Left ventricle myocardium inferior (tissue), 1 donor: ENCODE data around the gene SMYD4. TPM values are rescaled to one million over a fixed set of nuclear protein-coding genes. Genes with fewer than 3 reads are reported as not detected.

Experiments
- DNase-seq: peaks from one replicate; pipeline ENCODE4 v3.0.0-alpha.2; 2020
- H3K27ac ChIP-seq: fragments of 200-600 bp; replicated peaks from 2 replicates; pipeline ENCODE4 v1.8.0; 2021
- H3K27me3 ChIP-seq: fragments of 200-600 bp; 2 replicates; pipeline ENCODE4 v1.8.0; 2021; ENCODE audit warnings: low read depth
- H3K36me3 ChIP-seq: fragments of 200-600 bp; 2 replicates; pipeline ENCODE4 v1.8.0; 2021
- H3K4me1 ChIP-seq: fragments of 200-600 bp; 2 replicates; pipeline ENCODE4 v1.8.0; 2021
- H3K4me3 ChIP-seq: fragments of 200-600 bp; 2 replicates; pipeline ENCODE4 v1.8.0; 2021; ENCODE audit warnings: mild to moderate bottlenecking, moderate library complexity
- H3K9me3 ChIP-seq: fragments of 200-600 bp; replicated peaks from 2 replicates; pipeline ENCODE4 v1.8.0; 2021
- intact Hi-C: fragments of 100-400 bp; cut with micrococcal nuclease; formaldehyde crosslinking; loops from one replicate; pipeline ENCODE4 v1.11.0; 2022
- long read RNA-seq: library from polyadenylated mRNA; unstranded; transcript quantifications from one replicate; pipeline ENCODE4 v2.0.0, GENCODE V29; 2021
- total RNA-seq: library from RNA; stranded (reverse); fragmentation: NEBNext Ultra II Directional; extraction: Animal tissue kit (Norgen Biotek cat#: 25700); gene quantifications from one replicate; pipeline ENCODE4 v1.2.1, GENCODE V29; 2021
- TF ChIP-seq, protein P1 (sequence below): fragments of 200-600 bp; IDR thresholded peaks from 2 replicates; pipeline ENCODE4 v1.8.0; 2021; ENCODE audit warnings: antibody characterized with exemption, mild to moderate bottlenecking, borderline replicate concordance
- donor health status: DM: no; HTN: yes; CAD: no; lungs with severe emphysema.

Gene SMYD4, protein sequence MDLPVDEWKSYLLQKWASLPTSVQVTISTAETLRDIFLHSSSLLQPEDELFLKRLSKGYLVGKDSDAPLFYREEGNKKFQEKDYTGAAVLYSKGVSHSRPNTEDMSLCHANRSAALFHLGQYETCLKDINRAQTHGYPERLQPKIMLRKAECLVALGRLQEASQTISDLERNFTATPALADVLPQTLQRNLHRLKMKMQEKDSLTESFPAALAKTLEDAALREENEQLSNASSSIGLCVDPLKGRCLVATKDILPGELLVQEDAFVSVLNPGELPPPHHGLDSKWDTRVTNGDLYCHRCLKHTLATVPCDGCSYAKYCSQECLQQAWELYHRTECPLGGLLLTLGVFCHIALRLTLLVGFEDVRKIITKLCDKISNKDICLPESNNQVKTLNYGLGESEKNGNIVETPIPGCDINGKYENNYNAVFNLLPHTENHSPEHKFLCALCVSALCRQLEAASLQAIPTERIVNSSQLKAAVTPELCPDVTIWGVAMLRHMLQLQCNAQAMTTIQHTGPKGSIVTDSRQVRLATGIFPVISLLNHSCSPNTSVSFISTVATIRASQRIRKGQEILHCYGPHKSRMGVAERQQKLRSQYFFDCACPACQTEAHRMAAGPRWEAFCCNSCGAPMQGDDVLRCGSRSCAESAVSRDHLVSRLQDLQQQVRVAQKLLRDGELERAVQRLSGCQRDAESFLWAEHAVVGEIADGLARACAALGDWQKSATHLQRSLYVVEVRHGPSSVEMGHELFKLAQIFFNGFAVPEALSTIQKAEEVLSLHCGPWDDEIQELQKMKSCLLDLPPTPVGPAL
- total RNA-seq, result 13.7 TPM
- long read RNA-seq, full-length matches to known transcripts, result 19 of 25 reads
- long read RNA-seq, partial matches to known transcripts, result 2 of 25 reads
- long read RNA-seq, other reads (novel, unspliced or antisense), result 4 of 25 reads

DNA sequence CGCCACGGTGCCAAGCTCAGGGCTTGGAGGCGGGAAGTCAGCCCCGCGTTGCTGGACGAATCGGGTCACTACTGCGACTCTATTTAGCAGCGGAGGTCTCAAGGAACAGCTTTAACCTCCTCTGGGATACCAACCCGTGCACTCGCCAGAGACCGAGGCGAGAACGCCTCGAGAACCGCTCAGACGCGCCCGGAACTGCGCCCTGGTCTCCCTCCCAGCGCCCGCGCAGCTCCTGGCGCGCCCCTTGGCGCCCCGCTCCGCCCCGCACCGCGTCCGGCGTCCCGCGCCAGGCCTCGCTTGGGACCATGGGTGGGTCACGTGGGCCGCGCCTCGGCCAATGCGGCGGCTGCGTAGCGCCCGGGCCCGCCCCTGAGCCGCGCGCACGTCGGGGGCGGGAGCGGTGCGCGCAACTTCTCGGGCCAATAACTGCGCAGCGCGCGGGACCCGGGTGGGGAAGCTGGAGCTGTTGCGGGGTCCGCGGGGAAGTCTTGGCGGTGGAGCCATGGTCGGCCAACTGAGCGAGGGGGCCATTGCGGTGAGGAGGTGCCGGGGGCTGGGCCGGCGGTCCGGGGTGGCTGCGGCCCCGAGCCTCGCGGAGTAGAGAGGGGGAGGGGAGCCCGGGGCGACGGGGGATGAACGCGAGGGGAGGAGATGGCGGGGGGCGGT, at the start of gene SMYD4, which contains the start of gene RPA1:
Gene SMYD4, minus strand, starts transcription at position 311 of the 666 bp plus-strand sequence. CDS start 1,908 bp downstream, outside the sequence.
Gene RPA1, plus strand, starts transcription at position 414 of the 666 bp plus-strand sequence. Its CDS starts 89 bp downstream, at position 503.
- TF ChIP-seq, protein P1, sequence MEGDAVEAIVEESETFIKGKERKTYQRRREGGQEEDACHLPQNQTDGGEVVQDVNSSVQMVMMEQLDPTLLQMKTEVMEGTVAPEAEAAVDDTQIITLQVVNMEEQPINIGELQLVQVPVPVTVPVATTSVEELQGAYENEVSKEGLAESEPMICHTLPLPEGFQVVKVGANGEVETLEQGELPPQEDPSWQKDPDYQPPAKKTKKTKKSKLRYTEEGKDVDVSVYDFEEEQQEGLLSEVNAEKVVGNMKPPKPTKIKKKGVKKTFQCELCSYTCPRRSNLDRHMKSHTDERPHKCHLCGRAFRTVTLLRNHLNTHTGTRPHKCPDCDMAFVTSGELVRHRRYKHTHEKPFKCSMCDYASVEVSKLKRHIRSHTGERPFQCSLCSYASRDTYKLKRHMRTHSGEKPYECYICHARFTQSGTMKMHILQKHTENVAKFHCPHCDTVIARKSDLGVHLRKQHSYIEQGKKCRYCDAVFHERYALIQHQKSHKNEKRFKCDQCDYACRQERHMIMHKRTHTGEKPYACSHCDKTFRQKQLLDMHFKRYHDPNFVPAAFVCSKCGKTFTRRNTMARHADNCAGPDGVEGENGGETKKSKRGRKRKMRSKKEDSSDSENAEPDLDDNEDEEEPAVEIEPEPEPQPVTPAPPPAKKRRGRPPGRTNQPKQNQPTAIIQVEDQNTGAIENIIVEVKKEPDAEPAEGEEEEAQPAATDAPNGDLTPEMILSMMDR, result no peak
- intact Hi-C loops, result no loop called here
- H3K27me3 ChIP-seq, result no peaks in the 10 kb centered on the region

DNA sequence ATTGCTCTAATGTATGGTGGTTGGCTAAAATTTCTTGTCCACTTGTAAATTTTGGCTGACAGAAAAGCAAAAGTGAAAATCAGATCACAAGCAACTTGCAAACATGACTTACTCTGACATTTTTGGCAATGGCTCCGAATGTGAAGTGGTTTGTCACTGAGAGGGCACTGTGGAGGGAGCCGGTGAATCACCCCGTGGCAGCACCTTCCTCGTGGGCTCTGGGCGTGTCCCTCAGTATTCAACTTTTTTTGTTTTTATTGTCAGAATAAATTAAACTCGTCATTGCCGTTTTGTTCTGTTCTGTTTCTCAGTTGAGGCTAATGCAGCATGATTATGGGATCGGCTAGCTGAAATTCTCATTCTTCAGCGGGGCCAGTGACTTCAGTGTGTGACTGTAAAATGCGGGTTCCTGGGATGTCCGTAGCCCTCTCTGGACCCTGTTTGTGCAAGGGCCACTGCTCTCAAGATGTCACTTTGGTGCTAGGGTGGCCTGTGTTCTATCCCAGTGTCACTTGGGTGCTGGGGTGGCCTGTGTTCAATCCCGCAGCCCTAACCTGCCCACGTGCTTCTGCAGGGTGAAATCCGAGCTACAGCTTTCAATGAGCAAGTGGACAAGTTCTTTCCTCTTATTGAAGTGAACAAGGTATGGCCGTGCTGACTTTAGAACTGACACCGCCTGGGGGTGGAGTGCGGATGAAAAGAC, 48.9 kb upstream of the SMYD4 start:
- intact Hi-C loops, result no loop called here
- no peak overlapping the region for H3K4me3 ChIP-seq
- no peaks in the 10 kb centered on the region for H3K27me3 ChIP-seq
- H3K9me3 ChIP-seq, result no peaks in the 10 kb centered on the region
- peaks cover 8% of the 10 kb centered on the region for H3K4me1 ChIP-seq
- H3K27ac ChIP-seq, result no peak overlapping the region
- peaks cover 80% of the 10 kb centered on the region for H3K36me3 ChIP-seq
- no peak for DNase-seq
- TF ChIP-seq, protein P1, result no peak

More for the DNA sequence above, at the start of gene SMYD4, which contains the start of gene RPA1:
- H3K4me3 ChIP-seq, result peak within 1 kb of the TSS; percentile 75
- peak; percentile 91 for DNase-seq
- H3K36me3 ChIP-seq, result peaks cover 27% of the 10 kb centered on the region
- peaks cover 32% of the 10 kb centered on the region for H3K4me1 ChIP-seq
- peak within 1 kb of the TSS; percentile 78 for H3K27ac ChIP-seq
- H3K9me3 ChIP-seq, result no peaks in the 10 kb centered on the region

DNA sequence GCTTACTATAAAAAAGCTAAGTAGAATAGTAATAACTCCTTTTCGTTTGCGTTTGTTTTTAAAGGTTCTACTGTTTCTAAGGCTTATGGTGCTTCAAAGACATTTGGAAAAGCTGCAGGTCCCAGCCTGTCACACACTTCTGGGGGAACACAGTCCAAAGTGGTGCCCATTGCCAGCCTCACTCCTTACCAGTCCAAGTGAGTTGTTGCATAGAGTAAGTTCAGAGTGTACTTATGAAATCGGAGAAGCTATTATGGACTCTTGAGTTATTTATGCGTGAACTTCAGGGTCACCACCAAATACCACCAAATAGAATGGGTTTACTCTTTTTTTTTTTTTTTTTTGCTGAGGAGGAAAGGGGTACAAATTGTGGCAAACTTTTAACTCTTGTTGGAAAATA, 45.9 kb upstream of the SMYD4 start:
- Histone ChIP-seq H3K27ac (no peak overlapping the region), H3K36me3 (peaks cover 85% of the 10 kb centered on the region)

DNA sequence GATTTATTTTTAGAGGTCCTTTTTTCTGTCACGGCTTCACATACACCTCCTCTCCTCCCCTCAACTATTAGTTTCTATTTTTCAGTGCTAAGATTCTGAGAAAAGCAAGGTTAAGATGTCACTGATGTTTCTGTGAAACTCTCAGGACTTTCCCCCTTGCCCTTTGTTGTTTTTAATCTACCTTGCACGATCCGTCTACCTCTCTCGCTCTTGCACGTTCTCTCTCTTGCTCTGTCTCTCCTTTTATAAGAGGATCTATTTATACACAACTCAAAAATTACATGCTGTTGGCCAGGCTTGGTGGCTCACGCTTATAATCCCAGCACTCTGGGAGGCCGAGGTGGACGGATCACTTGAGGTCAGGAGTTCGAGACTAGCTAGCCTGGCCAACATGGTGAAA, 43.7 kb upstream of the SMYD4 start:
- H3K4me1 ChIP-seq, result peaks cover 3% of the 10 kb centered on the region
- H3K27ac ChIP-seq, result no peak overlapping the region
- no peak for DNase-seq
- H3K4me3 ChIP-seq, result no peak overlapping the region
- intact Hi-C loops, result no loop called here
- no peaks in the 10 kb centered on the region for H3K9me3 ChIP-seq
- TF ChIP-seq, protein P1, result no peak
- no peaks in the 10 kb centered on the region for H3K27me3 ChIP-seq
- peaks cover 75% of the 10 kb centered on the region for H3K36me3 ChIP-seq

More for the DNA sequence above, 45.9 kb upstream of the SMYD4 start:
- no peak for DNase-seq
- Histone ChIP-seq H3K9me3 (no peaks in the 10 kb centered on the region), H3K27me3 (no peaks in the 10 kb centered on the region), H3K4me3 (no peak overlapping the region), H3K4me1 (peaks cover 8% of the 10 kb centered on the region)
- TF ChIP-seq, protein P1, result no peak
- intact Hi-C loops, result no loop called here
